ENCODE data around the gene DCDC2C. TPM values are rescaled to one million over a fixed set of nuclear protein-coding genes. Genes with fewer than 3 reads are reported as not detected.

DCDC2C gene
- polyA plus RNA-seq, 2 of the 4 experiments (the other 2 are of a cell fraction) = not detected

DNA sequence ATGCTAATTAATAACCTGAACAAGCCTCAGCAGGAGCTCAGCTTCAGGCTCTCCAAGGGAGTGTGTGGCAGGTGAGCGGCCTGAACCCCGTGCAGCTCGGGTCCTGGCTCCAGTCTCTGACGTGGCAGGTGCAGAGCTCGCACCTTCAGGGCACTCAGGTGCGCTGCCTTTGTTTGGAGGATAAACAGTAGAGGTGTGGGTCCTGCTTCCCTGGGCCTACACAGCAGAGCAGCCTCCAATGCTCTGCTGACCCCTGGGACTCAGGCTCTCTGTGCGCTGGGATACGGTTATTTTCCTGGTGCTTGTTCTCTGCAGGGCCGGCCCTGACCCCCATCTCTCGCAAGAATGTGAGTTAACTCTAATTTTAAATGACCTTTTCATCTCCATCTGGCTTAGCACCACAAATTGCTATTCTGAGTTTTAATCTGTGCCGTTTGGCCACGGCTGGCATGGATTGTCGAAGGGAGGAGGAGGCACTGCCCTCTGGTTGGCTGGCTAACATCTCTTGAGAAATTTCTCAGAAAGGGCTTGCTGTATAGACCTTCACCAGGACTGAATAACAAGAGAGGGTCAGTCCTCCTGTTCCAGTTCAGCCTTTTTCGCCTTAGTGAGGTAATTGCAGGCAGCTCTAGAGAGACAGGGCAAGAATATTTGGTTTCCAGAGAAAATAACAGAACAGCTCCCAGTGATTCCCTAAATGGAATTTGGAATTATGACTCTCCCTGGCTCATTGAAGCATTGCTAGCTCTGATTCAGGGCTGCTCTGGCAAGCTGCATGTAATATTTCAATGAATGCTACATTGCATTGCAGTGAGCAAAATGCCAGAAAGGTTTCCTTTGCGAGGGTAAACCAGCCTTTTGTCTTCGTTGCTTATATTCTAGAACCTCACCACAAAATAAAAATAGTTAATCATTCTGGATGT, 161.8 kb downstream of the DCDC2C start:
- DNase-seq (ENCODE audit: low read depth in 1 of 2, low spot score in 1 of 2) = no peak
- H3K4me1 ChIP-seq = no peaks in the 10 kb centered on the region
- 24% methylated on average over 16 of the region's 16 CpGs for WGBS (ENCODE audit: missing lambda C conversion rate)
- TF ChIP-seq CHD4 (IDR thresholded peaks at IDR 0.05; ENCODE audit: borderline replicate concordance) (no peak), TP53 (CRISPR knock-in tag; IDR thresholded peaks at IDR 0.05) (no peak), NR3C1 (IDR thresholded peaks at IDR 0.05) (no peak), POLR2AphosphoS2 (conservative IDR thresholded peaks at IDR 0.05; ENCODE audit: low read length) (no peak), CEBPB (IDR thresholded peaks at IDR 0.05) (no peak), FOSB (CRISPR knock-in tag; IDR thresholded peaks at IDR 0.05) (no peak), KDM1A (IDR thresholded peaks at IDR 0.05; ENCODE audit: low read depth) (no peak), RAD21 (conservative IDR thresholded peaks at IDR 0.05 in 1 of 2, IDR thresholded peaks at IDR 0.05 in 1 of 2) (no peak), EHMT2 (IDR thresholded peaks at IDR 0.05; ENCODE audit: low read depth) (no peak), ZC3H11A (IDR thresholded peaks at IDR 0.05) (no peak), PHF8 (IDR thresholded peaks at IDR 0.05; ENCODE audit: borderline replicate concordance, low read depth) (no peak), HDAC2 (IDR thresholded peaks at IDR 0.05) (no peak), BHLHE40 (IDR thresholded peaks at IDR 0.05; ENCODE audit: low read depth, low read length) (no peak), RFX5 (IDR thresholded peaks at IDR 0.05) (no peak)
- TF ChIP-seq, protein P1, sequence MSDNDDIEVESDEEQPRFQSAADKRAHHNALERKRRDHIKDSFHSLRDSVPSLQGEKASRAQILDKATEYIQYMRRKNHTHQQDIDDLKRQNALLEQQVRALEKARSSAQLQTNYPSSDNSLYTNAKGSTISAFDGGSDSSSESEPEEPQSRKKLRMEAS (IDR thresholded peaks at IDR 0.05) = no peak
- TF ChIP-seq, protein P2, sequence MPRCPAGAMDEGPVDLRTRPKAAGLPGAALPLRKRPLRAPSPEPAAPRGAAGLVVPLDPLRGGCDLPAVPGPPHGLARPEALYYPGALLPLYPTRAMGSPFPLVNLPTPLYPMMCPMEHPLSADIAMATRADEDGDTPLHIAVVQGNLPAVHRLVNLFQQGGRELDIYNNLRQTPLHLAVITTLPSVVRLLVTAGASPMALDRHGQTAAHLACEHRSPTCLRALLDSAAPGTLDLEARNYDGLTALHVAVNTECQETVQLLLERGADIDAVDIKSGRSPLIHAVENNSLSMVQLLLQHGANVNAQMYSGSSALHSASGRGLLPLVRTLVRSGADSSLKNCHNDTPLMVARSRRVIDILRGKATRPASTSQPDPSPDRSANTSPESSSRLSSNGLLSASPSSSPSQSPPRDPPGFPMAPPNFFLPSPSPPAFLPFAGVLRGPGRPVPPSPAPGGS (IDR thresholded peaks at IDR 0.05) = no peak
- CTCF ChIA-PET = interaction anchor here (0.6 kb wide), 1 partner anchor 1335 kb away, joined by 3 read pairs; no protein-coding TSS in a partner anchor
- POLR2A ChIA-PET = no interaction called here
- ATAC-seq = peak in 1 of 2 experiments; percentile 26; a peak in 1 of 6 replicates
- H3K27ac ChIP-seq = no peak overlapping the region
- no peak overlapping the region for H3K4me2 ChIP-seq
- no peak for FAIRE-seq
- H3K4me3 ChIP-seq = no peak overlapping the region
- H3K9me3 ChIP-seq = no peaks in the 10 kb centered on the region

DNA sequence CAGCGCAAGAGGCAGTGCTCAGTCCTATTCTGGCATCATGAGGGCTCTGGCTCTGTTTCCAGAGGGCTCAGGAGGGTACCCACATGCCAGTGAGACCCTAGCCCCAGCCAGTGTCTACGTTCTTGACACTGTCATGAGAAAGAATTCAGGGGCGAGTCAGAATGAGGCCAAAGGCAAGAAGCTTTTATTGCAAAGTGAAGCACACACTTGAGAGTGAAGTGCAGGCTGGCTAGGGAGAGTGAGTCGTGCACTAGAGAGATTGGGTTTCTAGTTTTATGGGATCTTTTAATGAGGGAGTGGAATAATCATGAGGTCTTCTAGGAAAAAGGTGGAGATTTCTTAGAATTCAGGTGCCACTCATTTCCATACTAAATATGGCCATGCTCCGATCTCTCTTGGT, 164.1 kb downstream of the DCDC2C start:
- ATAC-seq (no peak), DNase-seq (ENCODE audit: low read depth in 1 of 2, low spot score in 1 of 2) (no peak), FAIRE-seq (no peak)
- TF ChIP-seq, protein P3, sequence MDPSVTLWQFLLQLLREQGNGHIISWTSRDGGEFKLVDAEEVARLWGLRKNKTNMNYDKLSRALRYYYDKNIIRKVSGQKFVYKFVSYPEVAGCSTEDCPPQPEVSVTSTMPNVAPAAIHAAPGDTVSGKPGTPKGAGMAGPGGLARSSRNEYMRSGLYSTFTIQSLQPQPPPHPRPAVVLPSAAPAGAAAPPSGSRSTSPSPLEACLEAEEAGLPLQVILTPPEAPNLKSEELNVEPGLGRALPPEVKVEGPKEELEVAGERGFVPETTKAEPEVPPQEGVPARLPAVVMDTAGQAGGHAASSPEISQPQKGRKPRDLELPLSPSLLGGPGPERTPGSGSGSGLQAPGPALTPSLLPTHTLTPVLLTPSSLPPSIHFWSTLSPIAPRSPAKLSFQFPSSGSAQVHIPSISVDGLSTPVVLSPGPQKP (IDR thresholded peaks at IDR 0.05; ENCODE audit: low read depth, low read length) = no peak
- TF ChIP-seq ZC3H11A (IDR thresholded peaks at IDR 0.05) (no peak), HOXA7 (CRISPR knock-in tag; IDR thresholded peaks at IDR 0.05) (no peak), RNF2 (IDR thresholded peaks at IDR 0.05; ENCODE audit: borderline replicate concordance, low read depth) (no peak), NPAS2 (CRISPR knock-in tag; IDR thresholded peaks at IDR 0.05; ENCODE audit: borderline replicate concordance) (no peak), ZNF302 (CRISPR knock-in tag; IDR thresholded peaks at IDR 0.05) (no peak), RCOR1 (IDR thresholded peaks at IDR 0.05; ENCODE audit: low read depth, low read length) (no peak), RARB (CRISPR knock-in tag; IDR thresholded peaks at IDR 0.05) (no peak), SMC3 (IDR thresholded peaks at IDR 0.05) (no peak), PHF8 (IDR thresholded peaks at IDR 0.05; ENCODE audit: borderline replicate concordance, low read depth) (no peak), HOXB13 (CRISPR knock-in tag; IDR thresholded peaks at IDR 0.05; ENCODE audit: low read depth) (no peak), NFE2L2 (conservative IDR thresholded peaks at IDR 0.05; ENCODE audit: low read length) (no peak), RAD21 (conservative IDR thresholded peaks at IDR 0.05 in 1 of 2, IDR thresholded peaks at IDR 0.05 in 1 of 2) (no peak), SREBF2 (IDR thresholded peaks at IDR 0.05) (no peak), ZSCAN20 (CRISPR knock-in tag; IDR thresholded peaks at IDR 0.05) (no peak), FOXS1 (CRISPR knock-in tag; IDR thresholded peaks at IDR 0.05) (no peak), CHD4 (IDR thresholded peaks at IDR 0.05; ENCODE audit: borderline replicate concordance) (no peak)
- TF ChIP-seq, protein P4, sequence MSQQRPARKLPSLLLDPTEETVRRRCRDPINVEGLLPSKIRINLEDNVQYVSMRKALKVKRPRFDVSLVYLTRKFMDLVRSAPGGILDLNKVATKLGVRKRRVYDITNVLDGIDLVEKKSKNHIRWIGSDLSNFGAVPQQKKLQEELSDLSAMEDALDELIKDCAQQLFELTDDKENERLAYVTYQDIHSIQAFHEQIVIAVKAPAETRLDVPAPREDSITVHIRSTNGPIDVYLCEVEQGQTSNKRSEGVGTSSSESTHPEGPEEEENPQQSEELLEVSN (IDR thresholded peaks at IDR 0.05; ENCODE audit: borderline replicate concordance, low read depth) = no peak
- TF ChIP-seq, protein P5, sequence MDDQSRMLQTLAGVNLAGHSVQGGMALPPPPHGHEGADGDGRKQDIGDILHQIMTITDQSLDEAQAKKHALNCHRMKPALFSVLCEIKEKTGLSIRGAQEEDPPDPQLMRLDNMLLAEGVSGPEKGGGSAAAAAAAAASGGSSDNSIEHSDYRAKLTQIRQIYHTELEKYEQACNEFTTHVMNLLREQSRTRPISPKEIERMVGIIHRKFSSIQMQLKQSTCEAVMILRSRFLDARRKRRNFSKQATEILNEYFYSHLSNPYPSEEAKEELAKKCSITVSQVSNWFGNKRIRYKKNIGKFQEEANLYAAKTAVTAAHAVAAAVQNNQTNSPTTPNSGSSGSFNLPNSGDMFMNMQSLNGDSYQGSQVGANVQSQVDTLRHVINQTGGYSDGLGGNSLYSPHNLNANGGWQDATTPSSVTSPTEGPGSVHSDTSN (IDR thresholded peaks at IDR 0.05) = no peak
- TF ChIP-seq, protein P2 (IDR thresholded peaks at IDR 0.05) = no peak
- Histone ChIP-seq H3K4me2 (no peak overlapping the region), H3K4me3 (no peak overlapping the region), H3K4me1 (no peaks in the 10 kb centered on the region), H3K9me3 (no peaks in the 10 kb centered on the region), H3K27ac (no peak overlapping the region)
- 29% methylated on average over 5 of the region's 5 CpGs for WGBS (ENCODE audit: missing lambda C conversion rate)
- ChIA-PET CTCF (no interaction called here), POLR2A (no interaction called here)

Measured in A549 (cell line).